K562 (cell line): Measurements from ENCODE around the gene DDX50. TPM values are rescaled to one million over a fixed set of nuclear protein-coding genes. Genes with fewer than 3 reads are reported as not detected.

ENCODE experiments used
- ATAC-seq: fragments of 200-7000 bp; cut with Tn5 transposase; 3 replicates; pipeline ENCODE4 v1.9.1; 2020; ENCODE audit warnings: moderate library complexity
- BruUV-seq: library from RNA; stranded (reverse); fragments of 400-500 nt; replicated peaks from 2 replicates; lab custom pipeline; 2021; lab: Mats Ljungman, UMichigan
- CTCF ChIA-PET: fragments of 300-600 bp; formaldehyde crosslinking; extraction: SDS; loops from one replicate; lab custom pipeline; 2021; ENCODE audit warnings: low intra/inter-chr PET ratio; lab: Yijun Ruan, JAX
- POLR2A ChIA-PET: fragments of 300-600, 350-650 bp; sonication (Branson Sonifier 250); formaldehyde crosslinking; extraction: SDS; loops from one replicate; lab custom pipeline; 2021; ENCODE audit warnings: antibody characterized with exemption, inconsistent platforms; lab: Yijun Ruan, JAX
- DNase-seq, 4 experiments: peaks; one replicate each; pipeline versions ENCODE4 v3.0.0 to v3.0.0-alpha.2; 2011 to 2018; ENCODE audit warnings: low spot score in 3 of 4, mixed read lengths in 3 of 4; ENCODE audit errors: extremely low read depth in 1 of 4
- FAIRE-seq: peaks from 2 replicates; lab custom pipeline; 2011; peaks lifted over from hg19 to GRCh38; lab: Jason Lieb, UNC
- H2AFZ ChIP-seq: 2 replicates; pipeline ENCODE4 v1.6.0; 2011; ENCODE audit warnings: low read depth, low read length, control low read depth, inconsistent platforms
- H3K27ac ChIP-seq: fragments of 200-600 bp; 3 replicates; pipeline ENCODE4 v1.8.0; 2011; ENCODE audit warnings: low read depth, mild to moderate bottlenecking, control low read depth, inconsistent platforms, low read length, moderate library complexity, mixed read lengths; ENCODE audit errors: extremely low read depth
- H3K27me3 ChIP-seq, 2 experiments: fragments of 300-600 bp in 1 of 2; 2 replicates in 1 of 2; 3 replicates in 1 of 2; pipeline versions ENCODE4 v1.6.0 to v1.8.0; 2011; ENCODE audit warnings: inconsistent platforms in 2 of 2, low read length in 2 of 2, mild to moderate bottlenecking in 1 of 2, mixed read lengths in 1 of 2, moderate library complexity in 1 of 2; ENCODE audit not compliant: control insufficient read depth in 2 of 2, insufficient read depth in 2 of 2
- H3K36me3 ChIP-seq: fragments of 300-600 bp; 3 replicates; pipeline ENCODE4 v1.8.0; 2011; ENCODE audit warnings: mild to moderate bottlenecking, low read length, inconsistent platforms; ENCODE audit not compliant: control insufficient read depth, insufficient read depth
- H3K4me1 ChIP-seq, 2 experiments: fragments of 200-600 bp in 1 of 2; replicated peaks in 1 of 2; 2 replicates in 1 of 2; 3 replicates in 1 of 2; pipeline versions ENCODE4 v1.5.1 to v1.8.0; 2011; ENCODE audit warnings: inconsistent platforms in 2 of 2, low read length in 2 of 2, mild to moderate bottlenecking in 1 of 2, mixed read lengths in 1 of 2, moderate library complexity in 1 of 2; ENCODE audit not compliant: control insufficient read depth in 2 of 2, insufficient read depth in 2 of 2
- H3K4me2 ChIP-seq: 2 replicates; pipeline ENCODE4 v1.6.1; 2011; ENCODE audit warnings: low read length, control low read depth, inconsistent platforms, mixed read lengths; ENCODE audit not compliant: insufficient read depth
- H3K4me3 ChIP-seq: fragments of 200-600 bp; sonication (generic), shearing (Covaris generic); 2 replicates; pipeline ENCODE4 v1.5.1; 2016; ENCODE audit warnings: control low read depth, inconsistent platforms
- H3K79me2 ChIP-seq: fragments of 200-600 bp; 3 replicates; pipeline ENCODE4 v1.8.0; 2011; ENCODE audit warnings: low read length, inconsistent platforms; ENCODE audit not compliant: control insufficient read depth, insufficient read depth
- H3K9ac ChIP-seq, 2 experiments: 2 replicates each; pipeline versions ENCODE4 v1.6.0 to v1.6.1; 2011; ENCODE audit warnings: low read depth in 2 of 2, low read length in 2 of 2, control low read depth in 1 of 2, inconsistent platforms in 1 of 2, mild to moderate bottlenecking in 1 of 2, mixed read lengths in 1 of 2; ENCODE audit not compliant: insufficient read depth in 1 of 2
- H3K9me1 ChIP-seq: one replicate; pipeline ENCODE4 v1.6.0; 2011; ENCODE audit warnings: inconsistent platforms, mild to moderate bottlenecking, low read length, moderate library complexity; ENCODE audit not compliant: control insufficient read depth, insufficient read depth
- H3K9me3 ChIP-seq: replicated peaks from 2 replicates; pipeline ENCODE4 v1.5.1; 2011; ENCODE audit warnings: low read depth, low read length, inconsistent platforms; ENCODE audit not compliant: control insufficient read depth, insufficient read depth
- H4K20me1 ChIP-seq: replicated peaks from 2 replicates; pipeline ENCODE4 v1.6.1; 2011; ENCODE audit warnings: low read length, inconsistent platforms, mixed read lengths; ENCODE audit not compliant: control insufficient read depth, insufficient read depth
- ARID2 ChIP-seq: fragments of 450-650 bp; IDR thresholded peaks from 2 replicates; pipeline ENCODE4 v1.6.1; 2017; ENCODE audit warnings: antibody characterized with exemption, mild to moderate bottlenecking
- DNMT1 ChIP-seq: fragments of 450-650 bp; IDR thresholded peaks from 2 replicates; pipeline ENCODE4 v1.6.1; 2016; ENCODE audit warnings: antibody characterized with exemption, mild to moderate bottlenecking
- ELK1 ChIP-seq: sonication (generic); formaldehyde crosslinking; IDR thresholded peaks from 2 replicates; pipeline ENCODE4 v1.8.1; 2022; ENCODE audit warnings: missing genetic modification reagents
- ERF ChIP-seq: fragments of 450-650 bp; formaldehyde crosslinking; IDR thresholded peaks from 2 replicates; pipeline ENCODE4 v1.4.0; 2020; ENCODE audit warnings: mild to moderate bottlenecking, mixed read lengths
- ETV5 ChIP-seq: sonication (generic); formaldehyde crosslinking; IDR thresholded peaks from 2 replicates; pipeline ENCODE4 v1.4.0; 2020; ENCODE audit warnings: low read depth, mild to moderate bottlenecking, missing genetic modification reagents
- GATAD2B ChIP-seq: fragments of 450-650 bp; IDR thresholded peaks from 2 replicates; pipeline ENCODE4 v1.6.1; 2017; ENCODE audit warnings: mild to moderate bottlenecking, borderline replicate concordance
- POLR3G ChIP-seq: IDR thresholded peaks from 2 replicates; pipeline ENCODE4 v1.6.1; 2011; ENCODE audit not compliant: insufficient read length, insufficient replicate concordance; ENCODE audit errors: extremely low read depth
- RBBP5 ChIP-seq: fragments of 200-600 bp; sonication (generic); IDR thresholded peaks from 2 replicates; pipeline ENCODE4 v1.6.1; 2012; ENCODE audit warnings: borderline replicate concordance, mild to moderate bottlenecking, low read length, control low read depth, inconsistent platforms; ENCODE audit not compliant: insufficient read depth, poor library complexity, severe bottlenecking
- SMARCE1 ChIP-seq: fragments of 450-650 bp; IDR thresholded peaks from 2 replicates; pipeline ENCODE4 v1.7.1; 2016; ENCODE audit warnings: mild to moderate bottlenecking
- SOX6 ChIP-seq: fragments of 450-650 bp; IDR thresholded peaks from 2 replicates; pipeline ENCODE4 v1.6.1; 2014; ENCODE audit warnings: mild to moderate bottlenecking
- USF2 ChIP-seq: sonication (generic); formaldehyde crosslinking; IDR thresholded peaks from 2 replicates; pipeline ENCODE4 v1.5.0; 2020; ENCODE audit warnings: missing genetic modification reagents
- ZNF277 ChIP-seq: fragments of 250-450 bp; sonication (Bioruptor Pico); IDR thresholded peaks from 2 replicates; pipeline ENCODE4 v1.8.0; 2022; ENCODE audit warnings: inconsistent platforms, mild to moderate bottlenecking, moderate library complexity, borderline replicate concordance
- ZNF75A ChIP-seq: fragments of 450-650 bp; formaldehyde crosslinking; IDR thresholded peaks from 2 replicates; pipeline ENCODE4 v1.4.0; 2020; ENCODE audit warnings: mild to moderate bottlenecking
- WGBS: fragments of 100-300 bp; shearing (Covaris generic); methylation state at CpG from one replicate; pipeline ENCODE4 v1.1.6; 2016; ENCODE audit warnings: low coverage, mixed read lengths; ENCODE audit not compliant: insufficient coverage; ENCODE audit errors: missing lambda C conversion rate; 5-methylcytosine and 5-hydroxymethylcytosine counted together
- in situ Hi-C: fragments of 300-500 bp; cut with MboI; formaldehyde crosslinking; loops from 4 replicates; pipeline ENCODE4 v1.15.0; 2018; ENCODE audit warnings: inconsistent platforms, mixed read lengths
- intact Hi-C: fragments of 100-400 bp; cut with micrococcal nuclease; formaldehyde crosslinking; loops from 2 replicates; pipeline ENCODE4 v1.14.2; 2022
- polyA plus RNA-seq, 8 experiments: library from polyadenylated mRNA; depleted of rRNA in 4 of 8; stranded (reverse) in 5 of 8; unstranded in 3 of 8; fragments of >200 nt; fragmentation: Nextera tagmentation in 2 of 8; fragmentation: Illumina TruSeq in 1 of 8; extraction: Ambion mirVana in 2 of 8; extraction: Trizol in 1 of 8; gene quantifications; 2 replicates each; pipeline versions ENCODE4 v1.2.1 to v1.2.3, GENCODE V29; 2011 to 2014; ENCODE audit warnings: inconsistent platforms in 1 of 8, missing spikeins in 1 of 8
- total RNA-seq, 7 experiments: library from RNA; depleted of rRNA in 6 of 7; stranded (reverse); fragments of >200 nt in 6 of 7; fragmentation: Illumina TruSeq in 2 of 7; extraction: Trizol in 2 of 7; gene quantifications; 2 replicates each; pipeline versions ENCODE4 v1.2.1 to v1.2.3, GENCODE V29; 2011 to 2021; ENCODE audit warnings: low replicate concordance in 1 of 7
- TF ChIP-seq, protein P1 (sequence below): IDR thresholded peaks from 2 replicates; pipeline ENCODE4 v1.6.1; 2012; ENCODE audit warnings: low read depth, low read length, improper control_type of control experiment, borderline replicate concordance

The DDX50 gene
- total and polyA plus RNA-seq, 9 of the 15 experiments (the other 6 are each of a cell fraction or from before 2014, with no cell fraction given), result 36.7 to 86.8 (median 57.4) TPM

- no peak for TF ChIP-seq ELK1 (CRISPR knock-in tag)
- TF ChIP-seq RBBP5, result peak; percentile 12
- TF ChIP-seq, protein P1, sequence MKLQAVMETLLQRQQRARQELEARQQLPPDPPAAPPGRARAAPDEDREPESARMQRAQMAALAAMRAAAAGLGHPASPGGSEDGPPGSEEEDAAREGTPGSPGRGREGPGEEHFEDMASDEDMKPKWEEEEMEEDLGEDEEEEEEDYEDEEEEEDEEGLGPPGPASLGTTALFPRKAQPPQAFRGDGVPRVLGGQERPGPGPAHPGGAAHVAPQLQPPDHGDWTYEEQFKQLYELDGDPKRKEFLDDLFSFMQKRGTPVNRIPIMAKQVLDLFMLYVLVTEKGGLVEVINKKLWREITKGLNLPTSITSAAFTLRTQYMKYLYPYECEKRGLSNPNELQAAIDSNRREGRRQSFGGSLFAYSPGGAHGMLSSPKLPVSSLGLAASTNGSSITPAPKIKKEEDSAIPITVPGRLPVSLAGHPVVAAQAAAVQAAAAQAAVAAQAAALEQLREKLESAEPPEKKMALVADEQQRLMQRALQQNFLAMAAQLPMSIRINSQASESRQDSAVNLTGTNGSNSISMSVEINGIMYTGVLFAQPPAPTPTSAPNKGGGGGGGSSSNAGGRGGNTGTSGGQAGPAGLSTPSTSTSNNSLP, result no peak
Observed at GRCh38 chr10:68989317-68989990, 88.3 kb downstream of the DDX50 start (continued).

DNA sequence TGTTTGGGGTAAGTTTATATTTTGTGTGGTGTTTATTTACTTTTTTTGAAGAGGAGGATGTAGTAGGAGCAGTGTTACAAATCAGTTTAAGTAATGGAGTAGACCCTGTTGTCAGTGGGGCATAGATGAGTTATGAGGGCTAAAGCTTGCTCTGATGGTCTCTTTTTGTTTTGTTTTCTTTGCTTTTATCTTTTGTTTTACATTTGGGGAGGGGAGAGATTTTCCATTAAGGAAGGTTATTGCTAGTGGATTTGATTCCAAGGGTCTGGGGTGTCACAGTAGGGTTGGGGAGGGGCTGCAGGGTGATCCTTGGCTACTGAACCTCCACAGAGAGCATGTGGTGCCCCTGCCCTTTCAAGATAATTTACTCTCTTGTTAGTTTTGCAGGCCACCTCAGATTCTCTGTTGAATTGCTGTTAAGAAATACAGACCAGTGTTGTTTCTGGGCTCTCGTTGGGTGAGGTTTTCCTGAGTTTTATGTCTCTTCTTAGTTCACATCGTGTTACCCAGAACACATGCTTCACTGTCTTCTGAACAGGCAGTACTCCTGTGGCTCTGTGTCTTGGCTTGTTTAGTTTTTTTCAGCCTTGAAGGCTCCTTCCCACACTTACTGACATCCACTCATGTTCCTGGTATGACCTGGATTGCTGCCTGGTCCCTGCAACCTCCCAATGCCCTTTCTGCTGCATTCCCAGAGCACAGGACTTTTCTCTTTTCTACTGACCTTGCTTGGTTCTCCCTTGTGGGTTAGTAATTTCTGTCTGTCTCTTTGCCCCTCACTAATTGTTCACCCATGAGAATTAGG, 91.7 kb downstream of the DDX50 start:
- Histone ChIP-seq H4K20me1 (no peaks in the 10 kb centered on the region), H3K27me3 (no peaks in the 10 kb centered on the region), H3K9ac (peak overlapping the region in 1 of 2 experiments; percentile 8; a peak in 1 of 4 replicates), H3K9me3 (no peaks in the 10 kb centered on the region), H3K4me2 (no peak overlapping the region), H3K36me3 (no peaks in the 10 kb centered on the region; the same call in 2 of the 3 replicates), H2AFZ (no peak overlapping the region), H3K4me3 (no peak overlapping the region), H3K9me1 (no peaks in the 10 kb centered on the region), H3K79me2 (peaks cover 49% of the 10 kb centered on the region), H3K4me1 (peaks cover 5 to 18% of the 10 kb centered on the region in 2 experiments; a peak in 3 of 5 replicates), H3K27ac (no peak overlapping the region)
- CTCF ChIA-PET, result no interaction called here
- intact Hi-C loops (no loop called here), in situ Hi-C loops (loop anchor here (5.0 kb wide), 1 partner anchor 239 kb away; no protein-coding TSS in a partner anchor)
- no peak for DNase-seq
- WGBS, result 39% methylated on average over 2 of the region's 2 CpGs
- no peak for FAIRE-seq
- BruUV-seq, result no TSS peak
- POLR2A ChIA-PET, result interaction anchor here (0.6 to 1.9 kb wide), 7 partner anchors 9 to 455 kb away, joined by 3 to 7 read pairs (median 3); no protein-coding TSS in a partner anchor
- no peak for ATAC-seq
- no peak for TF ChIP-seq SOX6
- no peak for TF ChIP-seq ARID2
- TF ChIP-seq ZNF277, result no peak
- no peak for TF ChIP-seq ETV5 (CRISPR knock-in tag)
- TF ChIP-seq ZNF75A (CRISPR knock-in tag), result no peak
- TF ChIP-seq SMARCE1, result no peak
- no peak for TF ChIP-seq DNMT1
- no peak for TF ChIP-seq ERF (CRISPR knock-in tag)
- no peak for TF ChIP-seq GATAD2B
- no peak for TF ChIP-seq POLR3G
- TF ChIP-seq USF2 (CRISPR knock-in tag), result no peak
